Endothelial cell of umbilical vein (primary cell): ENCODE measurements around the gene MYH3. TPM values are rescaled to one million over a fixed set of nuclear protein-coding genes. Genes with fewer than 3 reads are reported as not detected.

Experiments
- BruUV-seq: library from RNA; stranded (reverse); fragments of 400-500 nt; replicated peaks from 2 replicates; lab custom pipeline; 2021; lab: Mats Ljungman, UMichigan
- CTCF ChIA-PET: fragments of 300-600, 350-600 bp; sonication (Branson Sonifier 250); formaldehyde crosslinking; loops from one replicate; lab custom pipeline; 2021; ENCODE audit warnings: antibody characterized with exemption, inconsistent platforms; lab: Charles Lee
- POLR2A ChIA-PET: fragments of 300-600, 350-600 bp; sonication (Branson Sonifier 250); formaldehyde crosslinking; loops from one replicate; lab custom pipeline; 2021; ENCODE audit warnings: antibody characterized with exemption, inconsistent platforms; lab: Charles Lee
- DNase-seq: peaks from one replicate; pipeline ENCODE4 v3.0.0-alpha.2; 2011; ENCODE audit warnings: low read depth, low spot score
- FAIRE-seq: peaks from 2 replicates; lab custom pipeline; 2011; peaks lifted over from hg19 to GRCh38; lab: Jason Lieb, UNC
- H2AFZ ChIP-seq: 2 replicates; pipeline ENCODE4 v1.6.0; 2012; ENCODE audit warnings: low read depth, low read length, control low read depth, inconsistent platforms
- H3K27ac ChIP-seq: 2 replicates; pipeline ENCODE4 v1.5.1; 2011; ENCODE audit warnings: low read depth, mild to moderate bottlenecking, control low read depth, low read length, moderate library complexity; ENCODE audit not compliant: insufficient read depth
- H3K27me3 ChIP-seq, 2 experiments: 2 replicates each; pipeline versions ENCODE4 v1.6.0 to v1.6.1; 2011; ENCODE audit warnings: low read length in 2 of 2, mixed read lengths in 1 of 2; ENCODE audit not compliant: control insufficient read depth in 2 of 2, insufficient read depth in 2 of 2
- H3K36me3 ChIP-seq, 2 experiments: 2 replicates in 1 of 2; 3 replicates in 1 of 2; pipeline ENCODE4 v1.5.1; 2011; ENCODE audit warnings: low read length in 2 of 2, mild to moderate bottlenecking in 1 of 2, moderate library complexity in 1 of 2; ENCODE audit not compliant: control insufficient read depth in 2 of 2, insufficient read depth in 2 of 2; ENCODE audit errors: extremely low read depth in 1 of 2
- H3K4me1 ChIP-seq: 3 replicates; pipeline ENCODE4 v1.5.1; 2011; ENCODE audit warnings: mild to moderate bottlenecking, low read length; ENCODE audit not compliant: control insufficient read depth, insufficient read depth; ENCODE audit errors: extremely low read depth
- H3K4me2 ChIP-seq: 2 replicates; pipeline ENCODE4 v1.6.1; 2011; ENCODE audit warnings: low read length, control low read depth, mixed read lengths; ENCODE audit not compliant: insufficient read depth
- H3K4me3 ChIP-seq, 3 experiments: fragments of 200-600 bp in 1 of 3; sonication (generic), shearing (Covaris generic) in 1 of 3; replicated peaks in 1 of 3; 2 replicates each; pipeline ENCODE4 v1.5.1; 2011 to 2016; ENCODE audit warnings: control low read depth in 3 of 3, low read length in 3 of 3, mild to moderate bottlenecking in 2 of 3, inconsistent platforms in 1 of 3, low read depth in 1 of 3, moderate library complexity in 1 of 3; ENCODE audit not compliant: insufficient read depth in 1 of 3
- H3K79me2 ChIP-seq: 2 replicates; pipeline ENCODE4 v1.6.0; 2012; ENCODE audit warnings: low read length, inconsistent platforms; ENCODE audit not compliant: control insufficient read depth, insufficient read depth
- H3K9ac ChIP-seq: replicated peaks from 2 replicates; pipeline ENCODE3; 2011; ENCODE audit warnings: low read length, control low read depth; ENCODE audit not compliant: insufficient read depth; ENCODE audit errors: extremely low read depth
- H3K9me1 ChIP-seq: replicated peaks from 3 replicates; pipeline ENCODE4 v1.6.0; 2011; ENCODE audit warnings: mild to moderate bottlenecking, low read length; ENCODE audit not compliant: control insufficient read depth, insufficient read depth; ENCODE audit errors: extremely low read depth
- H3K9me3 ChIP-seq: replicated peaks from 2 replicates; pipeline ENCODE4 v1.5.1; 2012; ENCODE audit warnings: low read length, inconsistent platforms; ENCODE audit not compliant: control insufficient read depth, insufficient read depth
- H4K20me1 ChIP-seq: replicated peaks from 2 replicates; pipeline ENCODE3; 2011; ENCODE audit warnings: mild to moderate bottlenecking, low read length; ENCODE audit not compliant: control insufficient read depth, insufficient read depth; ENCODE audit errors: extremely low read depth
- EZH2 ChIP-seq: IDR thresholded peaks from 2 replicates; pipeline ENCODE4 v1.6.1; 2012; ENCODE audit warnings: borderline replicate concordance, low read depth, mild to moderate bottlenecking, moderate library complexity, low read length, inconsistent platforms; ENCODE audit not compliant: severe bottlenecking
- FOS ChIP-seq: IDR thresholded peaks from 2 replicates; pipeline ENCODE4 v1.6.1; 2011; ENCODE audit warnings: mild to moderate bottlenecking, low read length, moderate library complexity, borderline replicate concordance; ENCODE audit not compliant: insufficient read depth
- GATA2 ChIP-seq: IDR thresholded peaks from 2 replicates; pipeline ENCODE4 v1.7.0; 2011; ENCODE audit warnings: low read depth, mild to moderate bottlenecking, moderate library complexity, mixed read lengths, low read length; ENCODE audit not compliant: insufficient read length, insufficient read depth
- JUN ChIP-seq: IDR thresholded peaks from 2 replicates; pipeline ENCODE4 v1.6.1; 2011; ENCODE audit warnings: borderline replicate concordance, low read depth; ENCODE audit not compliant: insufficient read length, insufficient read depth
- MYC ChIP-seq: IDR thresholded peaks from one replicate; pipeline ENCODE4 v1.6.1; 2011; ENCODE audit warnings: mild to moderate bottlenecking, low read depth, low read length
- POLR2A ChIP-seq: IDR thresholded peaks from 2 replicates; pipeline ENCODE4 v1.6.1; 2012; ENCODE audit warnings: low read depth, mild to moderate bottlenecking, control low read depth, low read length
- POLR2AphosphoS5 ChIP-seq: IDR thresholded peaks from 2 replicates; pipeline ENCODE4 v1.6.1; 2012; ENCODE audit warnings: low read depth, mild to moderate bottlenecking, control low read depth, low read length, moderate library complexity; ENCODE audit not compliant: insufficient read depth
- dilution Hi-C: fragments of 300-500 bp; cut with MboI; formaldehyde crosslinking; loops from one replicate; pipeline ENCODE4 v1.15.0; 2019; ENCODE audit warnings: low sequenced_read_pairs; ENCODE audit not compliant: extremely low pct_ligation_motif_present
- intact Hi-C: fragments of 100-400 bp; cut with micrococcal nuclease; formaldehyde crosslinking; loops from one replicate; pipeline ENCODE4 v1.10.0; 2022
- polyA plus RNA-seq, 4 experiments: library from polyadenylated mRNA; depleted of rRNA in 3 of 4; stranded (reverse) in 3 of 4; unstranded in 1 of 4; fragments of >200 nt; gene quantifications; 2 replicates each; pipeline versions ENCODE4 v1.2.1 to v1.2.3, GENCODE V29; 2011 to 2012; ENCODE audit warnings: missing spikeins in 1 of 4
- total RNA-seq: library from RNA; stranded (reverse); gene quantifications from 2 replicates; pipeline ENCODE4 v1.2.3, GENCODE V29; 2021
- TF ChIP-seq, protein P1 (sequence below), 2 donors: IDR thresholded peaks; 1 replicate in 1 of 2; 2 replicates in 1 of 2; pipeline ENCODE4 v1.5.1; 2011; ENCODE audit warnings: low read length in 2 of 2, mild to moderate bottlenecking in 2 of 2, moderate library complexity in 2 of 2, control low read depth in 1 of 2, inconsistent platforms in 1 of 2, low read depth in 1 of 2; ENCODE audit not compliant: insufficient read depth in 1 of 2; ENCODE audit errors: extremely low read depth in 1 of 2
- TF ChIP-seq, protein P2 (sequence below): IDR thresholded peaks from 2 replicates; pipeline ENCODE4 v1.6.1; 2011; ENCODE audit not compliant: insufficient read depth, insufficient read length

Gene MYH3
- total and polyA plus RNA-seq, 2 donors (not counting 3 experiments of a cell fraction or from before 2014, with no cell fraction given) = 0.65 to 0.73 TPM

DNA sequence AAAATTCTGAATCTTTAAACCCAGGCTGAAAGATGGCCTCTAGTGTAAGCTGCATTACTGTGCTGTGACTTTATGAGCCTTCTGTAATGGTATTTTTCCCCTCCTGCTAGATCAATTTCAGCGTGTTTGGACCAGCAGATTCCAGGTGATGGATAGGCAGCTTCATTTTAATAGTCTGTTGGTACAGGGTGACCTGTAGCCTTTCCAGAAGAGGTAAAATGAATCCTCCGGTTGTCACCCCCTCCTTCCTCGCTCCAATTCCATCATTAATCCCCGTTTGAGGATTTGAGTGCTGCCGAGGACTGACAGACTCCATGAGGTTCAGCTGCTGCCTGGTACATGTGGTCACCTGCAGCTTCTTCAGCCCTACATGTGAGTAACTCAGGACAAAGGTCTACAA is 48.9 kb downstream of the MYH3 start:
- no peak overlapping the region for H3K9ac ChIP-seq
- H3K4me2 ChIP-seq = no peak overlapping the region
- no peaks in the 10 kb centered on the region for H3K36me3 ChIP-seq
- CTCF ChIA-PET = interaction anchor here (1.1 to 1.8 kb wide), 2 partner anchors 9 to 21 kb away, joined by 3 to 12 read pairs; no protein-coding TSS in a partner anchor
- no peaks in the 10 kb centered on the region for H3K79me2 ChIP-seq
- TF ChIP-seq, protein P1, sequence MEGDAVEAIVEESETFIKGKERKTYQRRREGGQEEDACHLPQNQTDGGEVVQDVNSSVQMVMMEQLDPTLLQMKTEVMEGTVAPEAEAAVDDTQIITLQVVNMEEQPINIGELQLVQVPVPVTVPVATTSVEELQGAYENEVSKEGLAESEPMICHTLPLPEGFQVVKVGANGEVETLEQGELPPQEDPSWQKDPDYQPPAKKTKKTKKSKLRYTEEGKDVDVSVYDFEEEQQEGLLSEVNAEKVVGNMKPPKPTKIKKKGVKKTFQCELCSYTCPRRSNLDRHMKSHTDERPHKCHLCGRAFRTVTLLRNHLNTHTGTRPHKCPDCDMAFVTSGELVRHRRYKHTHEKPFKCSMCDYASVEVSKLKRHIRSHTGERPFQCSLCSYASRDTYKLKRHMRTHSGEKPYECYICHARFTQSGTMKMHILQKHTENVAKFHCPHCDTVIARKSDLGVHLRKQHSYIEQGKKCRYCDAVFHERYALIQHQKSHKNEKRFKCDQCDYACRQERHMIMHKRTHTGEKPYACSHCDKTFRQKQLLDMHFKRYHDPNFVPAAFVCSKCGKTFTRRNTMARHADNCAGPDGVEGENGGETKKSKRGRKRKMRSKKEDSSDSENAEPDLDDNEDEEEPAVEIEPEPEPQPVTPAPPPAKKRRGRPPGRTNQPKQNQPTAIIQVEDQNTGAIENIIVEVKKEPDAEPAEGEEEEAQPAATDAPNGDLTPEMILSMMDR (IDR thresholded peaks at IDR 0.05; ENCODE audit: extremely low read depth in 1 of 2, insufficient read depth in 1 of 2, low read depth in 1 of 2, low read length in 2 of 2) = no peak
- TF ChIP-seq FOS (no peak), EZH2 (no peak), POLR2A (no peak)
- dilution Hi-C loops = no loop called here
- no peaks in the 10 kb centered on the region for H3K9me3 ChIP-seq
- intact Hi-C loops = no loop called here
- H2AFZ ChIP-seq = no peak overlapping the region
- BruUV-seq = no TSS peak
- no peak overlapping the region for H3K4me3 ChIP-seq
- H3K27ac ChIP-seq = no peak overlapping the region
- POLR2A ChIA-PET = no interaction called here
- no peaks in the 10 kb centered on the region for H3K9me1 ChIP-seq
- no peaks in the 10 kb centered on the region for H3K27me3 ChIP-seq
- H3K4me1 ChIP-seq = no peaks in the 10 kb centered on the region
- FAIRE-seq (no peak), DNase-seq (no peak)
- H4K20me1 ChIP-seq = no peaks in the 10 kb centered on the region

DNA sequence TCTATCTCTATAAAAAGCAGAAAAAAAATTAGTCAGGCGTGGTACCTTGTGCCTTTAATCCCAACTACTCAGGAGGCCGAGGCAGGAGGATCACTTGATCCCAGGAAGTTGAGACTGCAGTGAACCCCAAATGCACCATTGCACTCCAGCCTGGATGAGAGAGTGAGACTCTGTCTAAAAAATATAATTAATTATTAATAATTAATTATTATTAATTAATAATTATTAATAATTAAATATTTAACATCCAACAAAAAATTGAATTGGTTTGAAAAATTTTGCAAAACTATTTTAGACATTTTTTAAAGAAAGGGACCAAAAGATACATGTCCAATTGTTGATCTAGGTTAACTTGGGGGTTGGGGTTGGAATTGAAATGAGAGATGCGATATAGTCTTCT is 51.0 kb downstream of the MYH3 start:
- Histone ChIP-seq H3K4me1 (no peaks in the 10 kb centered on the region), H3K9ac (no peak overlapping the region), H3K9me1 (no peaks in the 10 kb centered on the region), H3K36me3 (no peaks in the 10 kb centered on the region), H4K20me1 (no peaks in the 10 kb centered on the region), H3K79me2 (no peaks in the 10 kb centered on the region), H3K4me3 (no peak overlapping the region), H3K4me2 (no peak overlapping the region), H3K9me3 (no peaks in the 10 kb centered on the region), H2AFZ (no peak overlapping the region), H3K27ac (no peak overlapping the region), H3K27me3 (no peaks in the 10 kb centered on the region)
- ChIA-PET POLR2A (no interaction called here), CTCF (interaction anchor here (2.0 kb wide), 1 partner anchor 9 kb away, joined by 8 read pairs; no protein-coding TSS in a partner anchor)
- TF ChIP-seq, protein P1 (IDR thresholded peaks at IDR 0.05; ENCODE audit: extremely low read depth in 1 of 2, insufficient read depth in 1 of 2, low read depth in 1 of 2, low read length in 2 of 2) = no peak
- no peak for TF ChIP-seq POLR2AphosphoS5
- no peak for TF ChIP-seq FOS
- TF ChIP-seq POLR2A = no peak
- no peak for TF ChIP-seq EZH2
- TF ChIP-seq MYC = no peak
- no peak for TF ChIP-seq JUN
- no peak for TF ChIP-seq GATA2
- TF ChIP-seq, protein P2, sequence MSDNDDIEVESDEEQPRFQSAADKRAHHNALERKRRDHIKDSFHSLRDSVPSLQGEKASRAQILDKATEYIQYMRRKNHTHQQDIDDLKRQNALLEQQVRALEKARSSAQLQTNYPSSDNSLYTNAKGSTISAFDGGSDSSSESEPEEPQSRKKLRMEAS = no peak
- intact Hi-C loops = no loop called here
- FAIRE-seq (no peak), DNase-seq (no peak)
- dilution Hi-C loops = no loop called here
- no TSS peak for BruUV-seq
